ENCODE measurements around the gene OR10S1.

- TF ChIP-seq CTCF (IDR thresholded peaks at IDR 0.05; ENCODE audit: poor library complexity) (no peak), EZH2 (IDR thresholded peaks at IDR 0.05; ENCODE audit: borderline replicate concordance) (no peak)
Measured at GRCh38 chr11:123979311-123979710, 1.7 kb upstream of the OR10S1 start.

All from hepatocyte (in vitro differentiated cells).